Astrocyte (in vitro differentiated cells and primary cell): Measurements from ENCODE around the gene COPS7A. TPM values are rescaled to one million over a fixed set of nuclear protein-coding genes. Genes with fewer than 3 reads are reported as not detected.

Source experiments
- DNase-seq: peaks from one replicate; pipeline ENCODE4 v3.0.0-alpha.2; 2010; ENCODE audit warnings: low read depth
- FAIRE-seq: peaks from 2 replicates; lab custom pipeline; 2011; peaks lifted over from hg19 to GRCh38; lab: Jason Lieb, UNC
- H2AFZ ChIP-seq: 2 replicates; pipeline ENCODE4 v1.6.0; 2012; ENCODE audit warnings: low read depth, low read length, inconsistent platforms
- H3K27ac ChIP-seq: 2 replicates; pipeline ENCODE4 v1.5.1; 2011; ENCODE audit warnings: low read depth, low read length, inconsistent platforms
- H3K27me3 ChIP-seq: 2 replicates; pipeline ENCODE4 v1.6.0; 2011; ENCODE audit warnings: low read length, inconsistent platforms; ENCODE audit not compliant: insufficient read depth
- H3K36me3 ChIP-seq: 2 replicates; pipeline ENCODE4 v1.5.1; 2011; ENCODE audit warnings: low read length, inconsistent platforms; ENCODE audit not compliant: insufficient read depth
- H3K4me1 ChIP-seq: 2 replicates; pipeline ENCODE4 v1.5.1; 2011; ENCODE audit warnings: low read length, inconsistent platforms; ENCODE audit not compliant: insufficient read depth
- H3K4me2 ChIP-seq: 2 replicates; pipeline ENCODE4 v1.6.0; 2012; ENCODE audit warnings: low read length, inconsistent platforms
- H3K4me3 ChIP-seq: 2 replicates; pipeline ENCODE4 v1.5.1; 2011; ENCODE audit warnings: low read depth, mild to moderate bottlenecking, low read length, inconsistent platforms; ENCODE audit not compliant: insufficient read depth
- H3K79me2 ChIP-seq: 2 replicates; pipeline ENCODE4 v1.6.0; 2012; ENCODE audit warnings: mild to moderate bottlenecking, low read length, inconsistent platforms; ENCODE audit not compliant: insufficient read depth
- H3K9ac ChIP-seq: 2 replicates; pipeline ENCODE4 v1.6.0; 2012; ENCODE audit warnings: mild to moderate bottlenecking, low read length, inconsistent platforms
- H3K9me3 ChIP-seq: 2 replicates; pipeline ENCODE4 v1.5.1; 2012; ENCODE audit warnings: low read depth, mild to moderate bottlenecking, low read length, inconsistent platforms; ENCODE audit not compliant: insufficient read depth
- H4K20me1 ChIP-seq: 2 replicates; pipeline ENCODE4 v1.6.0; 2012; ENCODE audit warnings: low read length, inconsistent platforms; ENCODE audit not compliant: insufficient read depth
- H3K27ac Mint-ChIP-seq: one replicate; pipeline ENCODE4 v1.8.0; 2021; ENCODE audit warnings: mild to moderate bottlenecking, mixed read lengths; ENCODE audit not compliant: unreplicated experiment
- H3K27me3 Mint-ChIP-seq: one replicate; pipeline ENCODE4 v1.8.0; 2021; ENCODE audit warnings: low read depth, mixed read lengths; ENCODE audit not compliant: unreplicated experiment
- H3K36me3 Mint-ChIP-seq: one replicate; pipeline ENCODE4 v1.8.0; 2021; ENCODE audit warnings: low read depth, mixed read lengths; ENCODE audit not compliant: unreplicated experiment
- H3K4me1 Mint-ChIP-seq: one replicate; pipeline ENCODE4 v1.8.0; 2021; ENCODE audit warnings: low read depth, mixed read lengths; ENCODE audit not compliant: unreplicated experiment
- H3K4me3 Mint-ChIP-seq: one replicate; pipeline ENCODE4 v1.8.0; 2021; ENCODE audit warnings: mild to moderate bottlenecking, moderate library complexity, mixed read lengths; ENCODE audit not compliant: unreplicated experiment
- H3K9me3 Mint-ChIP-seq: one replicate; pipeline ENCODE4 v1.8.0; 2021; ENCODE audit warnings: mild to moderate bottlenecking, mixed read lengths; ENCODE audit not compliant: unreplicated experiment
- EZH2 ChIP-seq: IDR thresholded peaks from 2 replicates; pipeline ENCODE4 v1.6.1; 2012; ENCODE audit warnings: mild to moderate bottlenecking, low read length, inconsistent platforms; ENCODE audit not compliant: insufficient read depth
- total RNA-seq: library from RNA; stranded (reverse); gene quantifications from 2 replicates; pipeline ENCODE4 v1.2.1, GENCODE V29; 2021
- TF ChIP-seq, protein P1 (sequence below): IDR thresholded peaks from 2 replicates; pipeline ENCODE4 v1.5.1; 2011; ENCODE audit warnings: low read depth, mild to moderate bottlenecking, inconsistent platforms, low read length, moderate library complexity; ENCODE audit not compliant: insufficient read depth

The COPS7A gene
- total RNA-seq, 1 donor from 2014 or later = 47.3 TPM

GRCh38 chr12:6692888-6693287 lies 31.0 kb upstream of the COPS7A start:
- H3K4me1 ChIP-seq = peaks cover 11% of the 10 kb centered on the region
- peaks cover 32% of the 10 kb centered on the region for H3K4me1 Mint-ChIP-seq
- no peak overlapping the region for H3K27ac ChIP-seq
- peaks cover 2% of the 10 kb centered on the region for H4K20me1 ChIP-seq
- H3K36me3 ChIP-seq = no peaks in the 10 kb centered on the region
- DNase-seq = no peak
- peaks cover 6% of the 10 kb centered on the region for H3K36me3 Mint-ChIP-seq
- no peaks in the 10 kb centered on the region for H3K27me3 ChIP-seq
- no peak for TF ChIP-seq EZH2
- TF ChIP-seq, protein P1, sequence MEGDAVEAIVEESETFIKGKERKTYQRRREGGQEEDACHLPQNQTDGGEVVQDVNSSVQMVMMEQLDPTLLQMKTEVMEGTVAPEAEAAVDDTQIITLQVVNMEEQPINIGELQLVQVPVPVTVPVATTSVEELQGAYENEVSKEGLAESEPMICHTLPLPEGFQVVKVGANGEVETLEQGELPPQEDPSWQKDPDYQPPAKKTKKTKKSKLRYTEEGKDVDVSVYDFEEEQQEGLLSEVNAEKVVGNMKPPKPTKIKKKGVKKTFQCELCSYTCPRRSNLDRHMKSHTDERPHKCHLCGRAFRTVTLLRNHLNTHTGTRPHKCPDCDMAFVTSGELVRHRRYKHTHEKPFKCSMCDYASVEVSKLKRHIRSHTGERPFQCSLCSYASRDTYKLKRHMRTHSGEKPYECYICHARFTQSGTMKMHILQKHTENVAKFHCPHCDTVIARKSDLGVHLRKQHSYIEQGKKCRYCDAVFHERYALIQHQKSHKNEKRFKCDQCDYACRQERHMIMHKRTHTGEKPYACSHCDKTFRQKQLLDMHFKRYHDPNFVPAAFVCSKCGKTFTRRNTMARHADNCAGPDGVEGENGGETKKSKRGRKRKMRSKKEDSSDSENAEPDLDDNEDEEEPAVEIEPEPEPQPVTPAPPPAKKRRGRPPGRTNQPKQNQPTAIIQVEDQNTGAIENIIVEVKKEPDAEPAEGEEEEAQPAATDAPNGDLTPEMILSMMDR = no peak
- no peak overlapping the region for H3K4me3 Mint-ChIP-seq
- peaks cover 2% of the 10 kb centered on the region for H3K27me3 Mint-ChIP-seq
- peaks cover 24% of the 10 kb centered on the region for H3K79me2 ChIP-seq
- no peak for FAIRE-seq
- no peaks in the 10 kb centered on the region for H3K9me3 ChIP-seq
- no peaks in the 10 kb centered on the region for H3K9me3 Mint-ChIP-seq
- no peak overlapping the region for H2AFZ ChIP-seq
- no peak overlapping the region for H3K9ac ChIP-seq
- H3K4me3 ChIP-seq = no peak overlapping the region
- H3K4me2 ChIP-seq = no peak overlapping the region
- H3K27ac Mint-ChIP-seq = no peak overlapping the region

DNA sequence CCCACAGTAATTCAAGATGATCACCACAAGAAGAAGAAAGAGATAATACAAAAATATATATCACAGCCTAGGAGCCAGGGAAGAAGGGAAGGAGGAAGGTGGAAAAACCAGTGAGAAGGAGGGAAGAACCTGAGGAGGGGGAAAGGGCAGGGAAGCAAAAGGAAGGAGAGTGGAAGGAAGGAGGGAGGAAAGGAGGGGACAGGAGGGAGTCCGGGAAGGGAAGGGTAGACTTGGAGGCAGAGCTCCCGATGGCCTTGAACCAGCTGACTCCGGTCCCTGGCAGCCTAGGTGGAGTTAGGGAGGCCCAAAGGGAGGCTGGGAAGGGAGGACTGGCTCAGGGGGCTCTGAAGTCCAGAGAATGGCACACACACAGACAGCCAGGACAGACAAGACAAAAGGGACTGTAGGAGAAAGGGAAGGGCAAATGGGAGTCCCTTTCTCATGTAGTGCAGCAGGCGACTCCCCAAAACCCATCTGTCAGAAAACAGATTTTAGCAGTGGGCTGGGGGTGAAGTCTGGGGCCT lies 30.0 kb upstream of the COPS7A start:
- Histone ChIP-seq H3K4me1 (peaks cover 6% of the 10 kb centered on the region), H4K20me1 (no peaks in the 10 kb centered on the region), H2AFZ (no peak overlapping the region), H3K9ac (no peak overlapping the region), H3K36me3 (no peaks in the 10 kb centered on the region), H3K9me3 (no peaks in the 10 kb centered on the region), H3K27ac (no peak overlapping the region), H3K79me2 (peaks cover 13% of the 10 kb centered on the region), H3K4me3 (no peak overlapping the region), H3K27me3 (peaks cover 3% of the 10 kb centered on the region), H3K4me2 (no peak overlapping the region)
- Mint-ChIP-seq H3K4me1 (peaks cover 34% of the 10 kb centered on the region), H3K27me3 (peaks cover 4% of the 10 kb centered on the region), H3K9me3 (no peaks in the 10 kb centered on the region), H3K36me3 (peaks cover 6% of the 10 kb centered on the region), H3K27ac (no peak overlapping the region), H3K4me3 (no peak overlapping the region)
- TF ChIP-seq, protein P1 = no peak
- no peak for TF ChIP-seq EZH2
- no peak for FAIRE-seq
- no peak for DNase-seq

DNA sequence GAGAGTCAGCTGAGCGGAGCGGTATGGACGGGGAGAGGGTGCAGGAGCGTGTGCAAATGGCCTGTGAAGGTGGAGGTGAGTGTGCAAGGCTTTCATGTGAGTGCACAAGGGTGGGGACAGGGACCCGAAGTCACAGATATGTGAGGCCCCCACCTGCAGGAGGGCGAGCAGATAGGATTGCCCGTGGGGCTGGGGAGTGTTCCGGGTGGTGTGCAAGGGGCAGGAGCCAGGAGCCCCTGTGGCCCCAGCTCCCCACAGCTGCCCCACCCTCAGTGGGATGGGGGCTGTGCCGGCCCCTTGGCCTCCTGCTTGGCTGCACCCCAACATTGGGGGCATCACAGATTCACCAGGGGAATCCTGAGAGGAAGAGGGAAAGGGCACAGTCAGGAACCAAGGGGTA lies 29.1 kb upstream of the COPS7A start:
- peaks cover 34% of the 10 kb centered on the region for H3K4me1 Mint-ChIP-seq
- Histone ChIP-seq H3K36me3 (no peaks in the 10 kb centered on the region), H3K79me2 (peaks cover 8% of the 10 kb centered on the region), H3K4me3 (no peak overlapping the region), H2AFZ (no peak overlapping the region), H3K4me2 (no peak overlapping the region), H3K9ac (no peak overlapping the region), H4K20me1 (no peaks in the 10 kb centered on the region), H3K9me3 (no peaks in the 10 kb centered on the region), H3K27ac (no peak overlapping the region), H3K27me3 (peaks cover 10% of the 10 kb centered on the region), H3K4me1 (peaks cover 6% of the 10 kb centered on the region)
- FAIRE-seq (no peak), DNase-seq (no peak)
- H3K27me3 Mint-ChIP-seq = peaks cover 5% of the 10 kb centered on the region
- no peak overlapping the region for H3K4me3 Mint-ChIP-seq
- H3K36me3 Mint-ChIP-seq = peaks cover 6% of the 10 kb centered on the region
- H3K9me3 Mint-ChIP-seq = no peaks in the 10 kb centered on the region
- H3K27ac Mint-ChIP-seq = no peak overlapping the region
- TF ChIP-seq, protein P1 = no peak
- TF ChIP-seq EZH2 = no peak
